COR-L47 (cell line): Measurements from ENCODE around the gene ZNF740.

Experiments used
- DNase-seq: peaks from one replicate; lab custom pipeline; 2025; lab: John Stamatoyannopoulos, UW

ZNF740 gene

GRCh38 chr12:53214687-53215455 lies 34.3 kb downstream of the ZNF740 start:
- DNase-seq: no peak

DNA sequence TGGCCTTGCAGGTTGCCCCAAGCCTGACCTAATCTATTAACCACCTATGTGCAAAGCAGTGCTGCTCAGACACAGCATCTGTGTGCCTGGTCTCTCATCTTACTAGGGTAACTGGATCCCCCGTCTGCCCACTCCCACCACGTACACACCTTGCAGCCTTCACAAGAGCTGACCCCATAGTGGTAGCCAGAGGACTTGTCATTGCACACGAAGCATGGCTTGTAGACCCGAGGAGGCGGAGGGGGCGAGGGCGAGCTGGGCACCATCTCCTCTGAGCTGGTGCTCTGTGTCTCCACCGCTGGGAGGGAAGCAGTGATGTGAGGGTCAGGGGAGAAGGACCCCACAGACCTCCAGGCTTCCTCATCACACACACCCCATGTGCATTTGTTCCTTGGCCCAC lies 35.0 kb downstream of the ZNF740 start:
- no peak for DNase-seq

DNA sequence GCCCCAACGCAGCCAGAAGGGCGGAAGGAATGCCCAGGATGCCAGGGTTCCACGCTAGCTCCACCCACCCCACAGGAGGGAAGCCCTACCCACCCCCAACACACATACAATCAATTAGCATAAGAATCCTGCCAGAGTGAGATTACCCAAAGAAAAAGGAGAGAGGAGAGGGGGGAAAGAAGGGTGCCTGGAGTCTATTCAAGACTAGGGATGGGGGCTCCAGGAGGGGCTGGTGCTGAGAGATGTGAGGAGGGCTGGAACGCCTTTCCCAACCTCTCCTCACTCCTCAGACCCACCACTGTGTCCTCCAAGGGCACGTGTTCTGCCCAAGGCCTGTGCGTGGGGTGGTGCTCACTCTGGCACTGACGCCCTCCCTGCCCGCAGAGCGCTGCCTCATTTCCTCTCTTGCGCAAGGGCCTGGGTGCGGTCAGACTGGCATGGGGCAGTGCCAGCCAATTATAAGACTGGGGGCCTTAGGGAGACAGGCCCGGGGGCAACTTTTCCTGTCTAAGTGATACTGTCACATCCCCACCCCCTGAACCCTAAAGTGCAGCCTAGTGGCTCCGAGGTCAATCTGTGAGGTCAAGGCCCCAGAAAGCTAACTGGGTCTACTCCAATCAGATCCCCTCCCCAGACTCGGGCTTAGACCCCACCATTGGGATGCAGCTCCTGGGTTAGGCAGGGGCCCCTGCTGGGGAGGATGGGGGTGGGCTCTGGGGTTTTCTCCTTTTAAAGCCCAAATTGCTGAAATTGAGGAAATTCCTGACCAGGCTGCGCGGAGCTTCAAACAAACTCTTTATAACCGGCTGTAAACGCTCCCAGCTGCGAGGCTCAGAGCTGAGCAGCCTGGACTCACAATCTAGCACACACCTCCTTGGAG lies 36.8 kb downstream of the ZNF740 start:
- DNase-seq: no peak

DNA sequence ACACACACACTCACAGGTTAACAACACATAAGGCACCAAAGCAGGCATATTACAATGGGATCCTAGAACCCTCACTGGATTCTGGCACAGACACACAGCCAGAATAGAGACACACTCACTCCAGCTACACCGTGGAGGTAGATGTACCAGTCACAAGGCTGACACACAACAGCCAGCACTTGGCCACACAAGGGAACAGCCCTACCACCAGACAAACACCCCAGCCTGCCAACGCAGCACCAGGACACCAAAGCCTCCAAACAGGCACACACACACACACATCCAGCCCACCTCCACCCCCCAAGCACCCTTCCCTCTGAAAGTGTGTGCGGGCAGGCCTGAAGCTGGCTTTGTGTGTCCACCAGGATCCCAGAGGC lies 37.4 kb downstream of the ZNF740 start:
- DNase-seq: no peak

DNA sequence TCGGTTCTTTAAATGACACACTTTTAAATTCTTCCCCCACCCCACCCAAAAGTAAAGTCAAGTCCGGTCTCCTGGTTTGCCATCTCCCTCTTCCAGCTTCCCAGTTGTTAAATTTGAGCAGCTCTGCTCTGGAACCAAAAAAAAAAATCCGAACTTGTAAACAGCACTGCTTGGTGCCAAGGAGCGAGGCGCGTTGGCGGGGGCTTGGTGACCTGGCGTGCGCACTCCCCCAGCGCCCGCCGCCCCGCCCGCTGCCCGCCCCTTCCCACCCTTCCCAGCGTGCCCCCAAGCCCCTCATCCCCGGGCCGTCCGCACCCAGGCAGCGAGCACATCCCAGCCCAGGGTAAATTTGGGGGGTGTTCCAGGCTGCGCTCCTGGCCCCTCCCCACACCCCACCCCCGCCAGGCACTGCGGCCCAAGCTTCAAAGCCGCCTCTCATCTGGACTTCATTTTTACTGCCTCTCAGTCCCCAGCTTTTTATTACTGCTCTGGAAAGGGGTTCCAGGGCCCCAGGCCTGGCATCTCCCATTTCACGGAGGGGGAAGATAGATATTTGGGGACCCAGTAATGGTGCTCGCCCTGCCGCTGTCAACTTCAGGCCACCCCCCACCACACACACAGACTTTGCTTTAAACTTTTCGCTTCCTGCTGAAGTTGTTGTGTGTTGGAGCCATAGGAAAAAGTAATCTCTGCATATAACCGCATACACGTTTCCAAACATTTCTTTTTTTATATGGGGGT lies 38.2 kb downstream of the ZNF740 start:
- no peak for DNase-seq

GRCh38 chr12:53219292-53219955 lies 38.9 kb downstream of the ZNF740 start:
- no peak for DNase-seq

DNA sequence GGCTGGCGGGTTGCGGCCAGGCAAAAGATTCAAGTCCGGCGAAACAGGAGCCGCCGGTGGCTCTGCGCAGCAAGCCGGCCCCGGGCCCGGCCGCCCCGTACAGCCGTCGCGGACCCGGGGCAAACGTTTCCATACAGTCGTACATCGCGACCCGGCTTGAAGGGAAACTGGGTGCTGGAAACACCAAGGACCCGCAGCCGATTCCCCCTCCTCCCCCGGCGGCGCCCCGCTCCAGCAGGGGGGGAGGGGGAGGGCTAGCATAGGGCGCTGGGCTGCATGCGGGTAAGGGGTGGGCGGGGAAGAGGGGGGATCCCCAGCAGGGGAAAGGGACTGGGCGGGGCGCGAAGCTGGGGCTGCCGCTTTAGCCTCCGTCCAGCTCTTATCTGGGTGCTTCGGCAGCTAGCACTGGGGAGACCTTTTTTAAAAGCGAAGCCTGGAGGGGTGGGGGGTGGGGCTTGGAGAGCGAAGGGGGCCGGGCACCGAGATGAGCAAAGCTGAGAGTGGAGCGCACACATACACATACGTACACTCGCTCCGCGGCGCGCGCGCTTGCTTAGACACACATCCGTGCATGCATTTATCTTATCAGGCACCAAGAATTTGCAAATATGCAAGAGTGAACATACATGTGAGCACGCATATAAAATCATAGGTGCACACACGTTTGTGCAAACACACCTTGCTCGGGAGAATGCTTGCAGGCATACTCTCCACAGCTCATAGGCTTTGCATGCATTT lies 39.6 kb downstream of the ZNF740 start:
- peak; percentile 27 for DNase-seq

DNA sequence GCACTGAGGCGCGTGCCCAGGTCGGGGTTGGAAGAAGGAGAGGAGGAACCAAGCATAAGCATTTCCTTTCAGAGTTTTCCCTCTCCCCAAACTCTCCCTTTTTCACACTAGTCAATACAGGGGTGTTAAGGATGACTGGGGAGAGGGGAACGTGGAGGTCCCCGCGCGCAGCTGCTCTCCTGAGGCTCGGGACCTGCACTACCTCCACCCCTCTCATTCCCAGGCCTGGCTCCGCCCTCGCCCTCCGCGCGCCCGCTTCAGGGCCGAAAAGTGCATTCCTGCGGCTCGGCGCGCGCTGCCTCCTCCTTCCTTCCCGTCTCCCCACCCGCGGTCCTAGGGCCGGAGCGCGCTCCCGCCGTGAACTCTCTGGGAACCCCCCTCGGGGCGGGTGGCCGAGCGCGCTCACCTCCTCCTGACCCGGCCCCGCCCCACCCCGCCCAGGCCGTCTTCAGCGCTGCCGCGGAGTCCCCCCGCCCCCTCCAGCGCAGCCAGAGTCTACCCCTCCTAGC lies 40.2 kb downstream of the ZNF740 start:
- peak; percentile 46 for DNase-seq

- DNase-seq: no peak
These were observed 40.9 kb downstream of the ZNF740 start for GRCh38 chr12:53221203-53222080.

DNA sequence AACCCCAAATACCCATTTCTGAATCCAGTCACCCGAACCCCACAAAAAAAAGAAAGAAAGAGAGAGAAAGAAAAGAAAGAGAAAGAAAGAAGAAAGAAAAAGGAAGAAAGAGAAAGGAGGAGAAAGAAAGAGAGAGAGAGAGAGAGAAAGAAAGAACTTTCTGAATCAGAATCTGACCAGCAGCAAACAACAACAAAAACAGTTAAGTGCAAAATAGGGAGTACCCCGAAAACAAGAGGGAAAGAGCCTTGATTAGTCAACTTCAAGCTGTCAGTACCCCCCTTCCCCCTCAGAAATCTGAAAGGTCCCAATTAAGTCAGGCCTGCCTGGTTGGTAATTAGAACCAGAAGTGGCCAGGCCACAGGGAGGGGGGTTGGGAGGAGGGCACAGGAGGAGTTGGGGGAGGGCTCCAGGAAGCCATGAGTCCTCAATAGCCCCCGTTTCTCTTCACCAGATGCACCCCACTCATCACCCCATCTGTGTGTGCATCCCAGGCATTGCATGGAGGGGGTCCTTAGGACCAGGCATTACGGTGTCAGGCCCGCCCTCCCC lies 41.7 kb downstream of the ZNF740 start:
- no peak for DNase-seq

DNA sequence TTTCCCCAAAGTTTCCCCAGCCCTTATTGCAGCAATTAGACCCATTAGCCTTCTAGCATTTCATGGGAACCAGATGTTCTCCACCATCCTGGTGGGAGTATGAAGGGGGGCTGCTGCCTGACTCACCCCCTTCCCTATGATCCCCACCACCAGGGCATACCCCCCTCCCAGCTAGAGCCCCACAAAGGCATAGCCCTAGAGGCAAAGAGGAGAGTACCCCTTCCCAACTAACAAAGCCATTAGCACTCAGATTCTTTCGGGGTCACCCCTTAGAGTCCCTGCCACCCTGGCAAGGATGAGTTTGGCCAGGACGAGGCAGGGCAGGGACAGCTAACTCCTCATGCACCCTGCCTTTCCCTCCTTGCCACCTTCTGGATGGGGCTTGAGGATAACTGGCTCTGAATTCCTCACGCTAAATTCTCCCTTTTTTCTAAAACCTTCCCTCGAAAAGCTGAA lies 42.3 kb downstream of the ZNF740 start:
- DNase-seq: no peak

GRCh38 chr12:53223389-53224060 lies 43.0 kb downstream of the ZNF740 start:
- DNase-seq: no peak

- DNase-seq: peak; percentile 42
These were observed 43.8 kb downstream of the ZNF740 start for GRCh38 chr12:53224061-53224896.

DNA sequence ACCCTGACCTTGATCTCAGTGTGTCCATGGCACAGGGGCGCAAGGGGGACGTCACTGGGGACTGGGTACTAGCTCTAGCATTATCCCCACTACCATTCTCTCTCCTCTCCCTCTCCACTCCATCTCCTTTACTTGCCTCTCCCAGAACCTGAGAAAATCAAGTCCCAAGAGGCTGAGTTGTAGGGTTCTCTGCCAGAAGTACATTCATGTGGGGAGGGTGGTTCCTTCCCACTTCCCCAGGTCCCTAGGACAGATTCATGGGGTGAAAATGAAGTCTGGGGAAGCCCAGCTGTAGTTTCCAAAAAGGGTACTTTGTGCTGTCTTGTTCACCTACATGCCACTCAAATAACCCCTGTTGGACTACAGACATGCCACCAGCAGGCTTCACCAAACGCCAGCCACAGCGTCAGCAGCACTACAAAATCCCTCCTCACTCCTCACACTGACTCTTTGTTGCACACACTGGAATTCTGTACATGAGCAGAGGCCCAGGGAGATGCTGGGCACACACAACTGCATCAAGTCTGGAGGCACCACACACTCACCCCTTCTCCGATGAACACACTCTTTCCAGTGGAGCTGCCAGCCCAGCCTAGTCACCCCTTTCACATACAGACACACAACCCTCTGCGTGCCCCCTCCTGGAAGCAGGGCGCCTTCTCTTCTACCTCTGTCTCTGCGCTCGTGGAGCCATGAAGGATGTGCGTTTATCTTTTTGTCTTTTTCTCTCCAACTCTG lies 44.5 kb downstream of the ZNF740 start:
- no peak for DNase-seq

DNA sequence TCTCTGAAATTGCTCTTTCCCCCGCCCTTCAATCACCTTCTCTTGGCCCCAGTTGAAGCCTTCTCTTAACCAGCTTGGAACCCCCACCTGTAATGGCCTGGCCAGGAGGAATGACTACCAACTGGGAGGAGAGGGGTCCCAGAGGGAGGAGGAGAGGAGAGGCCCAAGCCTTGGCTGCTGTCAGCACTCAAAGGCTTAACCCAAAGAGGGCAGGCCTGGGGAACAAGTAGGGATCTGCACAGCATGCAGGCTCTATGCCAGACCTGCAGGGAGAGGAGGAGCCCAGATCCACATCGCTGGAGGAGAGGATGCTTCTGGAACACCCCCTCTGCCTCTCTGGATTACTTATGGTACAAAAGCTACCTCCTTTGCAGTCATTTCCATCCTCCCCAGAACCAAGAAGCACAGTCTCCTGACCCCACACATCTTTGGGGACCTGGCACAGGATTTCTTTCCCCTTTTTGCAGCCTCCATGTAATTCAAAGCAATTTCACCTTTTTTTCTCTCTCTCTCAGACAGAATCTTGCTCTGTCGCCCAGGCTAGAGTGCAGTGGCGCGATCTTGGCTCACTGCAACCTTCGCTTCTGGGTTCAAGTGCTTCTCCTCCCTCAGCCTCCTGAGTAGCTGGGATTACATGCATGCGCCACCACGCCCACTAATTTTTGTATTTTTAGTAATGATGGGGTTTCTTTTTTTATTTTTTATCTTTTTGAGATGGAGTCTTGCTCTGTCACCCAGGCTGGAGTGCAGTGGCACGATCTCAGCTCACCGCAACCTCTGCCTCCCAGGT lies 45.3 kb downstream of the ZNF740 start:
- DNase-seq: no peak

- no peak for DNase-seq
These were observed 46.3 kb downstream of the ZNF740 start for GRCh38 chr12:53226815-53227214.

GRCh38 chr12:53227341-53227740 lies 46.8 kb downstream of the ZNF740 start:
- no peak for DNase-seq
